Keratinocyte (primary cell): ENCODE measurements around the gene ADGRG6. TPM values are rescaled to one million over a fixed set of nuclear protein-coding genes. Genes with fewer than 3 reads are reported as not detected.

ENCODE experiments used
- DNase-seq: peaks from one replicate; pipeline ENCODE4 v3.0.0-alpha.2; 2011; ENCODE audit warnings: low read depth, missing footprints, low spot score
- FAIRE-seq: peaks from 2 replicates; lab custom pipeline; 2011; peaks lifted over from hg19 to GRCh38; lab: Jason Lieb, UNC
- H2AFZ ChIP-seq: 2 replicates; pipeline ENCODE4 v1.6.0; 2012; ENCODE audit warnings: low read length, control low read depth, inconsistent platforms; ENCODE audit not compliant: control insufficient read depth
- H3K27ac ChIP-seq: 2 replicates; pipeline ENCODE4 v1.5.1; 2011; ENCODE audit warnings: low read length; ENCODE audit not compliant: control insufficient read depth, insufficient read depth
- H3K27me3 ChIP-seq: 3 replicates; pipeline ENCODE4 v1.6.0; 2011; ENCODE audit warnings: low read length; ENCODE audit not compliant: control insufficient read depth, insufficient read depth; ENCODE audit errors: extremely low read depth
- H3K36me3 ChIP-seq, 2 experiments: 2 replicates in 1 of 2; 3 replicates in 1 of 2; pipeline ENCODE4 v1.5.1; 2011; ENCODE audit warnings: low read length in 2 of 2, mild to moderate bottlenecking in 1 of 2; ENCODE audit not compliant: control insufficient read depth in 2 of 2, insufficient read depth in 2 of 2; ENCODE audit errors: extremely low read depth in 1 of 2
- H3K4me1 ChIP-seq: 3 replicates; pipeline ENCODE4 v1.5.1; 2011; ENCODE audit warnings: low read length; ENCODE audit not compliant: control insufficient read depth, insufficient read depth; ENCODE audit errors: extremely low read depth
- H3K4me2 ChIP-seq: 3 replicates; pipeline ENCODE4 v1.6.0; 2011; ENCODE audit warnings: low read depth, low read length; ENCODE audit not compliant: control insufficient read depth, insufficient read depth; ENCODE audit errors: extremely low read depth
- H3K4me3 ChIP-seq, 3 experiments: fragments of 200-600 bp in 1 of 3; sonication (generic) in 1 of 3; 2 replicates in 2 of 3; 3 replicates in 1 of 3; pipeline ENCODE4 v1.5.1; 2011 to 2016; ENCODE audit warnings: low read length in 3 of 3, mild to moderate bottlenecking in 3 of 3, control low read depth in 2 of 3, inconsistent platforms in 1 of 3, low read depth in 1 of 3, mixed read lengths in 1 of 3, mixed run types in 1 of 3, moderate library complexity in 1 of 3; ENCODE audit not compliant: control insufficient read depth in 2 of 3, insufficient read depth in 2 of 3; ENCODE audit errors: extremely low read depth in 1 of 3
- H3K79me2 ChIP-seq: 2 replicates; pipeline ENCODE4 v1.6.0; 2012; ENCODE audit warnings: low read length; ENCODE audit not compliant: control insufficient read depth, insufficient read depth
- H3K9ac ChIP-seq: 3 replicates; pipeline ENCODE4 v1.6.0; 2011; ENCODE audit warnings: low read length; ENCODE audit not compliant: control insufficient read depth, insufficient read depth; ENCODE audit errors: extremely low read depth
- H3K9me1 ChIP-seq: 3 replicates; pipeline ENCODE4 v1.6.0; 2011; ENCODE audit warnings: low read length; ENCODE audit not compliant: control insufficient read depth, insufficient read depth; ENCODE audit errors: extremely low read depth
- H3K9me3 ChIP-seq: 2 replicates; pipeline ENCODE4 v1.5.1; 2012; ENCODE audit warnings: low read depth, low read length; ENCODE audit not compliant: control insufficient read depth
- H4K20me1 ChIP-seq: 3 replicates; pipeline ENCODE4 v1.6.0; 2011; ENCODE audit warnings: low read length; ENCODE audit not compliant: control insufficient read depth, insufficient read depth; ENCODE audit errors: extremely low read depth
- EZH2 ChIP-seq: IDR thresholded peaks from one replicate; pipeline ENCODE4 v1.6.1; 2012; ENCODE audit warnings: inconsistent platforms, mild to moderate bottlenecking, low read length, moderate library complexity
- dilution Hi-C: fragments of 300-500 bp; cut with MboI; formaldehyde crosslinking; loops from one replicate; pipeline ENCODE4 v1.7.0; 2020; ENCODE audit warnings: low sequenced_read_pairs; ENCODE audit not compliant: extremely low pct_ligation_motif_present
- polyA plus RNA-seq, 5 experiments: library from polyadenylated mRNA; depleted of rRNA in 3 of 5; stranded (reverse) in 3 of 5; stranded (forward) in 1 of 5; unstranded in 1 of 5; fragments of >200 nt; gene quantifications; 1 replicate in 1 of 5; 2 replicates in 3 of 5; 3 replicates in 1 of 5; pipeline versions ENCODE4 v1.2.1 to v1.2.3, GENCODE V29; 2011 to 2012; ENCODE audit warnings: missing spikeins in 2 of 5, low read depth in 1 of 5, low replicate concordance in 1 of 5
- TF ChIP-seq, protein P1 (sequence below), 3 experiments: IDR thresholded peaks in 1 of 3; conservative IDR thresholded peaks in 1 of 3; optimal IDR thresholded peaks in 1 of 3; 2 replicates in 2 of 3; 3 replicates in 1 of 3; pipeline versions ENCODE3 to v1.5.1; 2011; ENCODE audit warnings: low read length in 3 of 3, mild to moderate bottlenecking in 3 of 3, moderate library complexity in 2 of 3, control low read depth in 1 of 3, inconsistent platforms in 1 of 3; ENCODE audit not compliant: insufficient read depth in 2 of 3; ENCODE audit errors: extremely low read depth in 1 of 3

ADGRG6 gene
- polyA plus RNA-seq, 1 donor (not counting 4 experiments of a cell fraction or from before 2014, with no cell fraction given), result 20.1 TPM

DNA sequence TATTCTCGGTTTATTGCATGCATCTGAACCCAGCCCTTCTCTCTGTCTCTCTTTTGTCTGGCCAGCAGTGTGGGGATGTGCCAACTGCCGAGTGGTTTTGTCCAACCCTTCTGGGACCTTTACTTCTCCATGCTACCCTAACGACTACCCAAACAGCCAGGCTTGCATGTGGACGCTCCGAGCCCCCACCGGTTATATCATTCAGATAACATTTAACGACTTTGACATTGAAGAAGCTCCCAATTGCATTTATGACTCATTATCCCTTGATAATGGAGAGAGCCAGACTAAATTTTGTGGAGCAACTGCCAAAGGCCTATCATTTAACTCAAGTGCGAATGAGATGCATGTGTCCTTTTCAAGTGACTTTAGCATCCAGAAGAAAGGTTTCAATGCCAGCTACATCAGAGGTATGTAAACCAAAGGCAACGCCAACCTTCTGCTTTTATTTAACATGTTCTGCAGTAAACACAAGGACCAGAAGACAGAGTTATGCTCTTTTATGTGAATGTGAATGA, 65.8 kb downstream of the ADGRG6 start:
- Histone ChIP-seq H3K79me2 (no peaks in the 10 kb centered on the region), H3K4me3 (no peak overlapping the region), H3K27me3 (no peaks in the 10 kb centered on the region), H3K36me3 (no peaks in the 10 kb centered on the region), H3K4me1 (peaks cover 9% of the 10 kb centered on the region), H3K4me2 (no peak overlapping the region), H3K9ac (no peak overlapping the region), H2AFZ (no peak overlapping the region), H3K9me1 (no peaks in the 10 kb centered on the region), H3K9me3 (no peaks in the 10 kb centered on the region), H4K20me1 (no peaks in the 10 kb centered on the region), H3K27ac (no peak overlapping the region)
- FAIRE-seq (no peak), DNase-seq (no peak)
- TF ChIP-seq EZH2, result no peak
- TF ChIP-seq, protein P1, sequence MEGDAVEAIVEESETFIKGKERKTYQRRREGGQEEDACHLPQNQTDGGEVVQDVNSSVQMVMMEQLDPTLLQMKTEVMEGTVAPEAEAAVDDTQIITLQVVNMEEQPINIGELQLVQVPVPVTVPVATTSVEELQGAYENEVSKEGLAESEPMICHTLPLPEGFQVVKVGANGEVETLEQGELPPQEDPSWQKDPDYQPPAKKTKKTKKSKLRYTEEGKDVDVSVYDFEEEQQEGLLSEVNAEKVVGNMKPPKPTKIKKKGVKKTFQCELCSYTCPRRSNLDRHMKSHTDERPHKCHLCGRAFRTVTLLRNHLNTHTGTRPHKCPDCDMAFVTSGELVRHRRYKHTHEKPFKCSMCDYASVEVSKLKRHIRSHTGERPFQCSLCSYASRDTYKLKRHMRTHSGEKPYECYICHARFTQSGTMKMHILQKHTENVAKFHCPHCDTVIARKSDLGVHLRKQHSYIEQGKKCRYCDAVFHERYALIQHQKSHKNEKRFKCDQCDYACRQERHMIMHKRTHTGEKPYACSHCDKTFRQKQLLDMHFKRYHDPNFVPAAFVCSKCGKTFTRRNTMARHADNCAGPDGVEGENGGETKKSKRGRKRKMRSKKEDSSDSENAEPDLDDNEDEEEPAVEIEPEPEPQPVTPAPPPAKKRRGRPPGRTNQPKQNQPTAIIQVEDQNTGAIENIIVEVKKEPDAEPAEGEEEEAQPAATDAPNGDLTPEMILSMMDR (optimal IDR thresholded peaks at IDR 0.05 in 1 of 3, IDR thresholded peaks at IDR 0.05 in 1 of 3, conservative IDR thresholded peaks at IDR 0.05 in 1 of 3; ENCODE audit: extremely low read depth in 1 of 3, insufficient read depth in 2 of 3, low read length in 3 of 3), result no peak
- dilution Hi-C loops, result no loop called here

DNA sequence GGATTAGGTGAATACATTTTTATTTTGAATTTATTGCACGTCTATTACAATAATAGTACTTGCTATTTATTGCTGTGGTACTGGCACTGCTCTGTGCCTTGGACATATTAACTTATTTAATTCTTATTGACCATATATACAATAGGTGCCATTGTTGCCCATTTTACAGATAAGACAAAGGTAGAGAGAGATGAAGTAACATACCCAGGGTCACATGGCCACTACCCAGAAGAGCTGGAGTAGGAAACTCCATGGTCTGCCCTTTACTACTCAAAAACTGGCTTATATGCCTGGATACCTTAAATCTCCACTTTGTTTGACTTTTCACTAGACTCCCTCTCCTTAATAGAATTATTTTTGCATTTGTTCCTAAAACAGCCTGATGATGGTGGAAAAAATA, 67.5 kb downstream of the ADGRG6 start:
- Histone ChIP-seq H3K4me2 (no peak overlapping the region), H3K9me3 (no peaks in the 10 kb centered on the region), H3K9me1 (no peaks in the 10 kb centered on the region), H3K27me3 (no peaks in the 10 kb centered on the region), H2AFZ (no peak overlapping the region), H3K9ac (no peak overlapping the region), H3K4me1 (peaks cover 26% of the 10 kb centered on the region), H3K36me3 (no peaks in the 10 kb centered on the region), H3K79me2 (peaks cover 2% of the 10 kb centered on the region), H3K4me3 (no peak overlapping the region), H4K20me1 (no peaks in the 10 kb centered on the region), H3K27ac (no peak overlapping the region)
- TF ChIP-seq, protein P1 (optimal IDR thresholded peaks at IDR 0.05 in 1 of 3, IDR thresholded peaks at IDR 0.05 in 1 of 3, conservative IDR thresholded peaks at IDR 0.05 in 1 of 3; ENCODE audit: extremely low read depth in 1 of 3, insufficient read depth in 2 of 3, low read length in 3 of 3), result no peak
- no peak for TF ChIP-seq EZH2
- FAIRE-seq (no peak), DNase-seq (no peak)
- dilution Hi-C loops, result no loop called here
